GM21367 (cell line): ENCODE measurements around the gene MAD1L1.

Experiments used
- ATAC-seq: cut with Tn5 transposase; IDR thresholded peaks from one replicate; pipeline ENCODE4 v1.9.1; 2021; ENCODE audit not compliant: unreplicated experiment

The MAD1L1 gene

DNA sequence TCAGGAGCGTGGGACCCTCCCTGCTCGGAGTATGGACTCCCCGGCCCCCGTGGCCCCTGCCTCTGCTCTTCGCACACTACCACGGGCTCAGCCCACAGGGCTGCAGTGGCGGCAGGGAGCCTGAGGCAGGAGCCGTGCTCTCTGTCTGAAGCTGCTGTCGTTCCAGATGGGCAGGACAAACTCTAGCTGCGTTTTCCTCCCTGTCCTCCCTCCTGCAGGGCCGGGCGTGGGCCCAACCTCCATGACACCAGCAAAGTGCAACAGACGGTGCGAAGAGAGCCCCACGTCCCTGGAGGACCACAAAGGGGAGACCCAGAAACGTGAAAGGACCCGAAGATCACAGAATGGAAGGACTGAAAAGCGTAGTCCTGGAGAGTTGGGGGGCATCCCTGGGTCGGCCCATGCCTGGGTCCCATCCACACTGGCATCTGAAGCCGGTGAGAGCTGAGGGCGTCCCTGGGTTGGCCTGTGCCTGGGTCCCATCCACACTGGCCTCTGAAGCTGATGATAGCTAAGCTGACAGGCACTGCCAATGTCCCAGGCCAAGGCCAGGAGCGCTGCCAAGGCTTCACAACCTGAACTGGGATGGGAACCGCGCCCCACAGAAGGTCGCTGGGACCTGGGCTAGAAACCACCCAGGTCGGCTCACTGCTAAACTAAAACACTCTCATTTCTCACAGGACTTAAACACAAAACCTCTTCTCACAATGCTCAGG, 267.0 kb downstream of the MAD1L1 start:
- ATAC-seq, result no peak

DNA sequence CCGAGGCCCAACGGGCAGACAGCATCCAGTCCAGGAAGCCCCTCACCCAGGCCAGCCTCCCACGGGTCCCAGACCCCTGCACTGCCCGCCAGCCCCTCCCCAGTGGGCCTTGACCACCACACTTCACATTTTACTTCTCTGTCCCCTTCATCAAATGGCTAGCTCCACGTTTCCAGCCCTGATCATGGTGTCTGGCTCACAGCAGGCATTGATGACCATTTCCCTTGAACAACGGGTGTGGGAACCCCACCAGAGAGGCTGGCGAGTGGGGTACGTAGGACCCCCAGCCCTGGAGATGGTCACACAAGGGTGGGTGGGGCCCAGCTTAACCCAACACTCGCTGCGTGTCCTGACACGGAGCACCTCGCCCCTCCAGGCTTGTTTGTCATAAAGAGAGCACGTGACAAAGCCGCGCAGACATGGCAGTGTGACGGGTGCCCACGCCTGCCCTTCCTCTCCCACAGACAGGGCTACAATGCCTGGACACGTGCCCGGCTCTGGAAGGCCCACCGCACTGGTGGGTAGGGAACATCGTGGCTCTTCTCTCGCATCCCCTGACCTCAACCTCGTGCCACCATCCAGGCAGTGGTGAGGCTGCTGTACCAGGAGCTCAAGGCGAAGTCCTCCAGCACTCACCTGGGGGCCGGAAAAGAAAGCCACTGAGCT, 267.7 kb downstream of the MAD1L1 start:
- no peak for ATAC-seq

DNA sequence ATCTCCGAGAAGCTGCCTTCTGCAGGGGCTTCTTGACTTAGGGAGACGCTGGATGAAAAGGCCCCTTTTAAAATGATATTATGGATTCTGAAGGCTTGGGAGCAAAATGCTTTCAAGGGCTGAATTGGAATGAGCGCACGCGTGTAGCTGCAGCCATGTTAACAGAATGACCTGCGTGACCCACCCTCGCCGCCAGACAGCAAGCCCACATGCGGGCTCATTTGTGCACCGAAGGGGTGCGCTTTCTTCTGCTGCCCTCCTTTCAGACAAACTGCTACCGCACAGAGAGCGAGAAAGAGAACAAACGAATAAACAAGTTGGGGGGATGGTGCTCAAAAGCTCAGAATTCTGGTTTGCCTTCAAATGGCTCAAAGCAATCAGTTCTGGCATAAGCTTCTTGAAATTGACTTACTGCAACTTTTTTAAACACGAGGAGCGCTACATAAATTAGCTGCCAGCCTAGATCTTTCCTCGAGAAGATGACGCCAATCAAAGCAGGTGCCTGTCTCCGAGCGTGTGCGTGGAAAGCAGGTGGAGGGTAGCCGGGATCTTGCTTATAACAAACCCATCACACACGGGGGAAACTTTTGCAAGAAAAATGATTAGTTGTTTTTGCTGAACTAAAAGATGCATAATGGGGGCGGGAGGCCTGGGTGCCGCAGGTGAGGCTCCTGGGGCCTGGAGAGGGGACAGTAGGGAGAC, 268.4 kb downstream of the MAD1L1 start:
- ATAC-seq, result no peak

DNA sequence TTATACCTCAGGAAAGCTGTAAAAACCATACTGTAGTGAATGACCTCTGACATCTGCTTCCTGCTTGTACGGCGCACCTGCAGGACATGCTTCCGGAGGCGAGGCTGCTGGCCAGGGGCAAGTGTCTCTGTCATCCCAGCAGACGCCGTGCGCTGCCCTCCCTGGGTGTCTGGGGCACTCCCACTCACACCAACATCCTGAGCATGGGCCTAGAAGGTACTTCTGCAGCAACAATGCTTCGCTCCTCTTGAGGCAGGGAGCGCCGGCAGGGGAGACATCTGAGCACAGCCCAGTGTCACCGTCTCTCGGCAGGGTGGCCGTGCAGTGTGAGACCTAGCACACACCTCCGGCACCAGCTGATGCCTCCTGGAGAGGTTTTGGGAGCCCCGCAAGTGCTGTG, 269.2 kb downstream of the MAD1L1 start:
- ATAC-seq, result no peak

DNA sequence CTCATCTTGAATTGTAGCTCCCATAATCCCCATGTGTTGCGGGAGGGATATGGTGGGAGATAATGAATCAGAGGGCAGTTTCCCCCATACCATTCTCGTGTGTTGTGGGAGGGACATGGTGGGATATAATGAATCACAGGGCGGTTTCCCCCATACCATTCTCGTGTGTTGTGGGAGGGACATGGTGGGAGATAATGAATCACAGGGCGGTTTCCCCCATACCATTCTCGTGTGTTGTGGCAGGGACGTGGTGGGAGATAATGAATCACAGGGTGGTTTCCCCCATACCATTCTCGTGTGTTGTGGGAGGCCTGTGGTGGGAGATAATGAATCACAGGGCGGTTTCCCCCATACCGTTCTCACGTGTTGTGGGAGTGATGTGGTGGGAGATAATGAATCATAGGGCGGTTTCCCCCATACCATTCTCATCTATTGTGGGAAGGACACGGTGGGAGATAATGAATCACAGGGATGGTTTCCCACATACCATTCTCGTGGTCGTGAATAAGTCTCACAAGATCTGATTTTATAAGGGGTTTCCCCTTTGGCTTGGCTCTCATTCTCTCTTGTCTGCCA, 271.0 kb downstream of the MAD1L1 start:
- no peak for ATAC-seq

DNA sequence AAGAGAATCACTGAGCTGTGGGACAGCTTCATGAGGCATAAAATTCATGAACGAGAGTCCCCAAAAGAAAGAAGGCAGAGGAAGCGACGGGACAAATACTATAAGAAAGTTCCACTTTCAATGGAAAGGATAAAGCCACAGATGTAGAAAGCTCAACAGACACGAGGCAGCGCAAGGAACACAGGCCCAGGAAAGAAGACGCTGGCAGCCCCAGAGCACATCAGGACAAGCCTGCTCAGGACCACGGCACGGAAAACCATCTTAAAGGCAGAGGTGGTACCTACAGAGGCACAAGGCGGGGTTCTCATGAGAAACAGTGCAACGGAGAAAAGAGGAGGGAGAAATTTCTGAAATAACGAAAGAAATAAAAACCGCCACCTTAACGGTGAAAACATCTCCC, 273.4 kb downstream of the MAD1L1 start:
- no peak for ATAC-seq

DNA sequence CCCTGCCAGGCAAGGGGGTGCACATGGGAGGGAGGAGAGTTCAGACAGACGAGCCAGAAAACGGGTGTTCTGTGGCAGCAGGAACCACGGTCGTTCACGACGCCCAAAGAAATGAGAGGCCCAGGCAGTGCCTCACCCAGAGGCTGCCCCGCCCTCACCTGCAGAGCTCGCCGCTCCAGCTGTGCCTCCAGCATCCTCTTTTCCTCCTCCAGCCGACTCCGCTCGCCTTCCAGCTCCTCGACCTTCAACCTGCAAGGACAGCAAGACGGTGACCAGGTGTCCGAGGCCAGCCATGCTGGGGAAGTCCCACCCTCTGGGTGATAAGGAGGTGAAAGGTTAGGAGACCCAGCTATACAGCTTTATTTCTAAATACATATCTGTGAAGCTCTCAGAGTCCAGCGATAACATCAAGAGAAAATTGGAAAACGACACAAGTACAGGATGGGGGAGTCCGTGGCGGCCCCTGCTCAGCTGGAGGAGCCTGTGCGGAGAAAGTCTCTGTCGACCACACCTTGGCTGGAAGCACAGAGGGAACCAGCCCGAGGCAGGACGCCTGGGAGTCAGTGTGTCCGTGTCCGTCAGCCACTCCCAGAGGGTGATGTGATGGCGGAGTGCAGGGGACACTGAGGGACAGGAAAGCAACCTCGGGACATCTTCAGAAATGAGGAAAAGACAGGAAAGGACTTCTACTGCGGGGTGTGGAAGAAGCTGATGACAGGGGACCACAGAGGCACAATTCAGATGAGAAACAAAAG, 275.1 kb downstream of the MAD1L1 start:
- ATAC-seq, result no peak

DNA sequence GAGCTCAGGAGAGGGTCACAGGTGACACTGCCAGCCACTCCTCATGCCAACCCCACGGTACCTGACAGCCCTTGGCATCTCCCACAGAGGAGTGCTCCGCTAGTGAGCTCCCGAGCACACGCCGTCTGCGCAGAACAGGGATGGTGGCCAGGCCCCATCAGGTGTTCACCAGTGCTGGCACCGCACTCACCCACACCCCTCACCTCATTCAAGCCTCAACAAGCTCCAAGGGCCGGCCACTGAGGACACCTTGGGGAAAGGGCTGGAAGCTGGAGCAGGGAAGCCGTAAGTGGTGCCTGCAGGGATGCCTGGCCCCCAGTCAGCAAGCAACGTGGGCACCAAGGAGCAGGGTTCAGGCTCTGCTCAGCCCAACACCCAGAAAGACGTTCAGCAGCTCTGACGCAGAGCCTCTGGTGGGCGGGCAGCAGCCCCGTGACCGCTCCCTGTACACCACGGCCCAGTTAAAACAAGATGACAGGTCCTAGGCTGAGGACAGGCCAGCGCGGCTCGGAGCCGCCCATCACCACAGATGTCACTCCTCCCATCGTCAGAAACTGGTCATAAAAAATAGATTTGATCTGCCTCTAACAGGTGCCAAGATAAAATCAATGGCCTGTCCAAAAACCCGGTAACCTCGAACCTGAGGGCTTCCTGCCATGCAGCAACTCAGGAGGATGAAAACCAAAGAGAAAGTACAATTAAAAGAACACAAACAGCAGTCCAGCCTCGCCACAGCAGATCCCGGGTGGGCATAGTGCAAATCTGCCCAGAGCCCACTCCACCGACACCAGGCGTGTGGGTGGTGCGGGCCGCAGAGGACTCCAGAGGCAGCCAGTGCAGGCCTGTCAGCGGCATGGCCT, 275.9 kb downstream of the MAD1L1 start:
- ATAC-seq, result no peak

GRCh38 chr7:1956141-1956540, 276.6 kb downstream of the MAD1L1 start:
- no peak for ATAC-seq

DNA sequence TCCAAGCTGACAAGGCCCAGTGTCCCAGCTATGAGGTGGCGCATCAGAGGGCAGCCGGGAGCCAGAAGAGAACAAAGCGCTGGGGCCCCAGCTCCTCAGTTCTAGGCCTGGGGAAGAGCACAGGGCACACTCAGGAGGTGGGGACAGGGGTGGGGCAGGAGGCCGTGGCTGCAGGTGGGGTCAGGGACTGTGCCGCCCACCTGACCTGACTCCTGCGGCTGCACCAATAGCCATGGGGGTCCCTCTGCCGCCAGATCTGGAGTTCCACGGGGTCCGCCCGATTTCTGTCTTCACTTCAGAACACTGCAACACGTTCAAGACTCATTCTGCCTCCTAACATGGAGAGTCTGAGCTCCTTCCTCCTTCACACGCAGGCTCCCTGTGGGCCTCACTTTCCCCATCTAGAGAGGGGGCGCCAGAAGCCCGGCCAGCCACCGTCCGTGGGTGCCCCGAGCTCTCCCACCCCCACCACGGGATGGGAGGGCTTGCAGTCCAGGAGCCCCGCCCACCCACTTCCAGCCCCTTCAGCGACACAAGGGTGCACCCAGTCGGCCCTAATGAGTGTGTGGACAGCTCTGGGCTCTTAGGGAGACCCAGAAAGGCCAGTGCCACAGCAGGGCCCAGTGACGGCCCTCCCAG, 278.3 kb downstream of the MAD1L1 start:
- no peak for ATAC-seq

DNA sequence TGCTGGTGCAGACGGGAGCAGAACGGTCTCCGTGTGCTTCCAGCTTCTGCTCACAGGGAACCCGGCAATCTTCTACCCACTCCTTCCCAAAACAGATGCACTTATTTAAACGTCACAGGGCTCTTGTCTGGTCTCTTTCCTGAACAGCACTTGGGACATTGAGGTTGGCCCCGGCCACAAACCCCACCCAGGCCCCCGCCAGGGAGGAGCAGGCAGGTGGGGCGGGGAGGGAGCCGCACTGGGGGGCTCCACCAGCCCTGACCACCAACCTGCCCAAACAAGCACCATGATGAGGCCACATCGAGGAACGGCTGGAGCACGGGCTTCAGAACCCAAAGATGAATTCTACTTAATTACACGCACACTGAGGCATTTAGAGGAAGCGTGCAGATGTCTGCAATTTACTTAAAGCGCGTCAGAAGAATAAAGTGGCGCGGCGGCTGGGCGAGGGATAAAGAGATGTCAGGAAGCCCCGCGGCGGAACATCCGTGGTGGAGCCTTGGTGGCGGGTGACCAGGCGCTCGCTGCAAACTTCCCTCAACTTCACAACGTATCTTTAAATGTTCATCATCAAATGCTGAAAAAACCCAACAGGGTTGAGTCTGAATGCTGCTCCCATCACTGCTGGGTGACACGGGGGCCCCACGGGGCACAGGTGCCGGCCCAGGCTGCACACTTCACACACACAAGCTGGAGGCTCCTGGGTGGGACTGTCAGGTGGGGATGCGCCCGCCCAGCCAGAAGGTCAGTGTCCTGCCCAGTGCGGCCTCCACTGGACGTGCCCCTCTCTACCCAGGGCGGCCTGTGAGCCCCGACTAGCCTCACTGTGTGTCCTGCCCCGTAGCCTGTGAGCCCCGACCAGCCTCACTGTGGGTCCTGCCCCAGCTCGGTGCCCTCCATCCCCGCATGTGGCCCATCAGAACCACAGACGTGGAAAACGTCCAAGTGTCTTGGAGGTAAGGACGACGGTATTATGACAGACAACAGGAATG, 279.2 kb downstream of the MAD1L1 start:
- no peak for ATAC-seq

DNA sequence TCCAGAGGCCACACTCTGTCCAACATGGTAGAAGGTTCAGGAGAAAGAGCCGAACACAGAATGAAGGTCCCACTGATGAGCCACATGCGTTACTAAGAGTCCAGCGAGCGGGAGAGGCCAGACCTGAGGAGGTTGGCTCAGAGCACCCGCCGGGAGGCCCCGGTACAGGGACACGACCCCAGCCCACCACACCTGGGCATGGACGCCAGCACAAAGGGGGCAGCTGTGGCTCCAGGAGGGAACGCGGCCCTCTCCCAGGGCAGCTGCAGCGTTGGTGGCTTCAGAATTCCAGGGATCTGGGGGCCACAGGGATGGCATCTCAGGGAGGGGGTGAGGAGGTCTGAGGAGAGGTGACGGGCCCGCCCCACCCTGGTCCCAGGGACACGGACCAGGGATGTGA, 280.0 kb downstream of the MAD1L1 start:
- ATAC-seq, result no peak

GRCh38 chr7:1952169-1952760, 280.5 kb downstream of the MAD1L1 start:
- ATAC-seq, result no peak

GRCh38 chr7:1951600-1951999, 281.1 kb downstream of the MAD1L1 start:
- no peak for ATAC-seq

DNA sequence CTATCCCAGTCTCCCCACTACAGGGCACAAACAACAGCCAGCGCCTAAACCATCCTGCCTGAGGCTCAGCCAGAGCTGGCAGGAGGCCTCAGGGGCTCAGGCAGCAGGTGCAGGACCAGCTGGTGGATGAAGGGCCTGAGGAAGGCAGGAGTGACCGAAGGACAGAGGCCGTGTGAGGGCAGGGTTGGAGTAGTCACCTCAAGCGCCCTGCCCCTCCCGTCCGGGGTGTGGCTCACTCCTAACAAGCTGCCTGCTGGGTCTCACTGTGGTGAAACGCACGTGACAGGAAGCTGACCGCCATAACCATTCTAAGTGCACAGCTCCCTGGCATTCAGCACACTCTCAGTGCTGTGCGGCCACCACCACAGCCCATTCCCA, 281.6 kb downstream of the MAD1L1 start:
- ATAC-seq, result no peak

DNA sequence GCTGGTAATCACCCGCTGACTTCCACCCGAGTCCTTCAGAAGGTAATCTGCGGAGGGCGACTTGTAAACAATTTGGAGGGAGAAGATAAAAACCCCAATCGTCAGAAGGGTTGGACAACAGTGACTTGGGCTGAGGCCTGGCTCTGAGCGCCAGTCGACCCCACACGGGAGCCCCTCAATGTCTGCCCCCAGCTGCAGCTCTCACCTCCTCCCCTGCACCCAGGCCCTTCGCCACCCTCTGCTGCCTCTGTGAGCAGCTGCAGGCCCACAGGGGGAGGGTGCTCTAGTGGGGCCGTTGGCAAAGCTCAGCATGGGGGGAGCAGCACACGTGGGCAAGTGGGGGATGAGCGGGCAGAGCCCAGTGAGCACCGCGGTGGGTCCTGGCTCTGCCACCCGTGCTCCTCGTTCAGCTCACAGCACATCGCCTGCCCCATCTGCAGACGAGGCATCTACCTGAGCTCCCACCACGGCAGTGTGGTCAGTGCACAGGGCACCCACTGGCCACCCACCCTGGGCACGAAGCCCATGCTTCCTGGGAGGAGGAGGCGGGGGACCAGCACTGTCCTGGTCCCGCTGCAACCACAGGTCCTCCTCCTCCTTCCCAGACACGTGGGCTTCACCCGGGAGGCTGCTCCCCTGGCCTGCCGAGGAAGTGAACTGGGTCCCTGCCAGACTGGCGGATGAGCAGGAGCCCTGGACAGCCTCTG, 282.1 kb downstream of the MAD1L1 start:
- no peak for ATAC-seq

- ATAC-seq, result no peak
Measured at GRCh38 chr7:1950066-1950451, 282.7 kb downstream of the MAD1L1 start.

- no peak for ATAC-seq
Measured at GRCh38 chr7:1949681-1950055, 283.1 kb downstream of the MAD1L1 start.
